Activated naive CD4-positive, alpha-beta T cell treated with anti-CD3 and anti-CD28 coated beads for 36 hours (primary cell): ENCODE data around the gene ZNF157. TPM values are rescaled to one million over a fixed set of nuclear protein-coding genes. Genes with fewer than 3 reads are reported as not detected.

Experiments
- CTCF ChIA-PET: fragments of 350-600 bp; sonication (Branson Sonifier 250); formaldehyde crosslinking; loops from one replicate; lab custom pipeline; 2021; ENCODE audit warnings: antibody characterized with exemption; lab: Charles Lee
- DNase-seq: peaks from one replicate; pipeline ENCODE4 v3.0.0-alpha.2; 2020
- H3K27ac Mint-ChIP-seq: one replicate; pipeline ENCODE4 v1.8.0; 2021; ENCODE audit warnings: mild to moderate bottlenecking, mixed read lengths
- H3K27me3 Mint-ChIP-seq: one replicate; pipeline ENCODE4 v1.8.0; 2021; ENCODE audit warnings: low read depth, mixed read lengths
- H3K36me3 Mint-ChIP-seq: one replicate; pipeline ENCODE4 v1.8.0; 2021; ENCODE audit warnings: low read depth, mixed read lengths
- H3K4me1 Mint-ChIP-seq: one replicate; pipeline ENCODE4 v1.8.0; 2021; ENCODE audit warnings: low read depth, mixed read lengths
- H3K4me3 Mint-ChIP-seq: one replicate; pipeline ENCODE4 v1.8.0; 2021; ENCODE audit warnings: mild to moderate bottlenecking, moderate library complexity, mixed read lengths
- H3K9me3 Mint-ChIP-seq: one replicate; pipeline ENCODE4 v1.8.0; 2021; ENCODE audit warnings: mixed read lengths
- intact Hi-C: fragments of 100-400 bp; cut with micrococcal nuclease; formaldehyde crosslinking; loops from one replicate; pipeline ENCODE4 v1.15.1; 2023
- total RNA-seq, 2 experiments: library from RNA; stranded (reverse); gene quantifications; one replicate each; pipeline ENCODE4 v1.2.3, GENCODE V29; 2021

ZNF157 gene
- total RNA-seq, 2 experiments from 2014 or later: 0.69 to 1.0 TPM

- H3K36me3 Mint-ChIP-seq: peaks cover 85% of the 10 kb centered on the region
- no peaks in the 10 kb centered on the region for H3K27me3 Mint-ChIP-seq
- intact Hi-C loops: no loop called here
These were observed 81.7 kb downstream of the ZNF157 start for GRCh38 chrX:47452112-47452511.

DNA sequence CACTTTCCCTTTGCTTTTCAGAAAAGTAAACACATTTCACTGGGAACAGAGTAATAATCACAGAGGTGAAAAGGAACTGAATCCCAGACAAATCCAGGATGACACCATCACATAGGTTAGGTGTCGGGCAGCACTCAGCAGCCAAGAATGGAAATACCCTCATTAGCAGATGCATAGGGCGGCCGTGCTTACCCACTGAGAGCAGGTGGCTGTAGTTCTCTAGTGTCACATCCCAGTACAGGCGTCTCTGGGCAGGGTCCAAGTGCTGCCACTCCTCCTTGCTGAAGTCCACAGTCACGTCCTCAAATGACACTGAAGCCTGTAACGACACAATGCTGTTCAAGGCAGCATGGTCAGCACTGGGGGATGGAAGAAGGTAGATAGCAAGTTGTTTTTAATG lies 85.7 kb downstream of the ZNF157 start:
- Mint-ChIP-seq H3K27ac (no peak overlapping the region), H3K9me3 (peaks cover 2% of the 10 kb centered on the region), H3K36me3 (peaks cover 61% of the 10 kb centered on the region), H3K4me3 (no peak overlapping the region), H3K27me3 (no peaks in the 10 kb centered on the region), H3K4me1 (no peaks in the 10 kb centered on the region)
- intact Hi-C loops: no loop called here
- no peak for DNase-seq
- CTCF ChIA-PET: no interaction called here

More at GRCh38 chrX:47452112-47452511, 81.7 kb downstream of the ZNF157 start:
- H3K27ac Mint-ChIP-seq: no peak overlapping the region
- CTCF ChIA-PET: no interaction called here
- DNase-seq: no peak
- peaks cover 31% of the 10 kb centered on the region for H3K9me3 Mint-ChIP-seq
- H3K4me3 Mint-ChIP-seq: no peak overlapping the region
- no peaks in the 10 kb centered on the region for H3K4me1 Mint-ChIP-seq

- CTCF ChIA-PET: no interaction called here
- DNase-seq: no peak
- Mint-ChIP-seq H3K27me3 (no peaks in the 10 kb centered on the region), H3K4me1 (no peaks in the 10 kb centered on the region), H3K9me3 (peaks cover 3% of the 10 kb centered on the region), H3K4me3 (no peak overlapping the region), H3K27ac (no peak overlapping the region), H3K36me3 (peaks cover 52% of the 10 kb centered on the region)
- intact Hi-C loops: no loop called here
These were observed 88.2 kb downstream of the ZNF157 start for GRCh38 chrX:47458528-47458927.

DNA sequence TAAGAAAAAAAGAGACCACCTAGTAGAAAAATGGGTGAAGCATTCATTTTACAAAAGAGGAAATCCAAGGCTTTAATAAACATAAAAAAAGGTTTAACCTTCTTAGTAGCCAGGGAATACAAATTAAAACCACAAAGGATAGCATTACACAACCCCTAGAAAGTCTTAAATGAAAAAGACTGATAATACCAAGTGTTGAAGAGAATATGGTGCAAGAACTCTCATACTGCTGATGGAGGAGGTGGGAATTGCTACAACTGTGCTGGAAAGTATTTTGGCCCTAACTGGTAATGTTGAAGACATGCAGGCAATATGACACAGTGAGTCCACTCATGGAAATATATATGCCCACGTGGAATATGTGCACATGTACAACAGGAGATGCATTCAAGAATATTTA lies 90.2 kb downstream of the ZNF157 start:
- intact Hi-C loops: no loop called here
- no peaks in the 10 kb centered on the region for H3K27me3 Mint-ChIP-seq
- H3K36me3 Mint-ChIP-seq: peaks cover 51% of the 10 kb centered on the region
- CTCF ChIA-PET: interaction anchor here (0.7 kb wide), 1 partner anchor 87 kb away, joined by 3 read pairs; no protein-coding TSS in a partner anchor
- no peaks in the 10 kb centered on the region for H3K4me1 Mint-ChIP-seq
- peaks cover 3% of the 10 kb centered on the region for H3K9me3 Mint-ChIP-seq
- H3K4me3 Mint-ChIP-seq: no peak overlapping the region
- H3K27ac Mint-ChIP-seq: no peak overlapping the region
- no peak for DNase-seq

Other genes starting within 250 kb of the ZNF157 start
- 10 to 100 TPM; 85.8 to 87.2 TPM for gene NDUFB11, start 225.9 kb upstream of the ZNF157 start, total RNA-seq
- 10 to 100 TPM; 65.4 to 65.5 TPM for gene RBM10, start 225.4 kb upstream of the ZNF157 start, total RNA-seq
- gene UBA1, start 176.7 kb upstream of the ZNF157 start, total RNA-seq: 100 to 1,000 TPM; 246 to 251 TPM
- gene CDK16, start 151.9 kb upstream of the ZNF157 start, total RNA-seq: 10 to 100 TPM; 85.3 to 88.3 TPM
- gene USP11, start 137.6 kb upstream of the ZNF157 start, total RNA-seq: 10 to 100 TPM; 12.2 to 12.4 TPM
- gene ZNF41, start 112.6 kb downstream of the ZNF157 start, total RNA-seq: 1 to 10 TPM; 4.6 to 6.4 TPM
- gene ARAF, start 190.6 kb downstream of the ZNF157 start, total RNA-seq: 10 to 100 TPM; 65.9 to 71.5 TPM
- 1 to 10 TPM; 6.7 to 9.4 TPM for gene TIMP1, start 211.9 kb downstream of the ZNF157 start, total RNA-seq
- under 1 TPM; 0.12 to 0.36 TPM for gene SYN1, start 249.3 kb downstream of the ZNF157 start, total RNA-seq